Measurements from ENCODE around the gene CHST8.

The CHST8 gene, protein sequence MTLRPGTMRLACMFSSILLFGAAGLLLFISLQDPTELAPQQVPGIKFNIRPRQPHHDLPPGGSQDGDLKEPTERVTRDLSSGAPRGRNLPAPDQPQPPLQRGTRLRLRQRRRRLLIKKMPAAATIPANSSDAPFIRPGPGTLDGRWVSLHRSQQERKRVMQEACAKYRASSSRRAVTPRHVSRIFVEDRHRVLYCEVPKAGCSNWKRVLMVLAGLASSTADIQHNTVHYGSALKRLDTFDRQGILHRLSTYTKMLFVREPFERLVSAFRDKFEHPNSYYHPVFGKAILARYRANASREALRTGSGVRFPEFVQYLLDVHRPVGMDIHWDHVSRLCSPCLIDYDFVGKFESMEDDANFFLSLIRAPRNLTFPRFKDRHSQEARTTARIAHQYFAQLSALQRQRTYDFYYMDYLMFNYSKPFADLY

GRCh38 chr19:33621811-33622504 is at the start of gene CHST8:
Gene CHST8, plus strand, starts transcription at chr19:33621953. Its CDS starts 67,309 bp downstream, at chr19:33689262.
- Histone ChIP-seq H3K4me1 (ENCODE audit: insufficient read depth, low read length) (no peaks in the 10 kb centered on the region), H3K36me3 (ENCODE audit: insufficient read depth, low read length) (no peaks in the 10 kb centered on the region), H4K20me1 (ENCODE audit: insufficient read depth, low read length) (peaks cover 8% of the 10 kb centered on the region; the same call in 1 of the 2 replicates), H2AFZ (ENCODE audit: low read depth, low read length) (no peak within 1 kb of the TSS), H3K9ac (ENCODE audit: low read depth, low read length) (no peak within 1 kb of the TSS), H3K9me3 (ENCODE audit: insufficient read depth, low read length, severe bottlenecking) (no peaks in the 10 kb centered on the region), H3K27ac (ENCODE audit: low read length) (no peak within 1 kb of the TSS), H3K4me3 (ENCODE audit: low read depth in 1 of 2, low read length in 2 of 2) (no peak within 1 kb of the TSS), H3K4me2 (ENCODE audit: insufficient read depth, low read length) (no peak within 1 kb of the TSS), H3K27me3 (ENCODE audit: insufficient read depth, low read length, poor library complexity) (no peaks in the 10 kb centered on the region), H3K79me2 (ENCODE audit: insufficient read depth, low read length) (no peaks in the 10 kb centered on the region)
- TF ChIP-seq EZH2 (IDR thresholded peaks at IDR 0.05; ENCODE audit: borderline replicate concordance, low read depth, low read length, severe bottlenecking) = no peak
- TF ChIP-seq CTCF (IDR thresholded peaks at IDR 0.05; ENCODE audit: borderline replicate concordance, extremely low read depth, low read length, poor library complexity, severe bottlenecking) = no peak
- ATAC-seq (ENCODE audit: insufficient read depth, low read depth) (no peak), DNase-seq (no peak)

GRCh38 chr19:33572929-33573328 is 48.8 kb upstream of the CHST8 start:
- Histone ChIP-seq H3K27ac (ENCODE audit: low read length) (no peak overlapping the region), H2AFZ (ENCODE audit: low read depth, low read length) (no peak overlapping the region), H3K9ac (ENCODE audit: low read depth, low read length) (no peak overlapping the region), H3K27me3 (ENCODE audit: insufficient read depth, low read length, poor library complexity) (no peaks in the 10 kb centered on the region), H3K4me2 (ENCODE audit: insufficient read depth, low read length) (no peak overlapping the region), H4K20me1 (ENCODE audit: insufficient read depth, low read length) (no peaks in the 10 kb centered on the region), H3K9me3 (ENCODE audit: insufficient read depth, low read length, severe bottlenecking) (peaks cover 9% of the 10 kb centered on the region), H3K4me1 (ENCODE audit: insufficient read depth, low read length) (no peaks in the 10 kb centered on the region), H3K36me3 (ENCODE audit: insufficient read depth, low read length) (no peaks in the 10 kb centered on the region), H3K4me3 (ENCODE audit: low read depth in 1 of 2, low read length in 2 of 2) (no peak overlapping the region), H3K79me2 (ENCODE audit: insufficient read depth, low read length) (no peaks in the 10 kb centered on the region)
- ATAC-seq (ENCODE audit: insufficient read depth, low read depth) = no peak
- no peak for TF ChIP-seq CTCF (IDR thresholded peaks at IDR 0.05; ENCODE audit: borderline replicate concordance, extremely low read depth, low read length, poor library complexity, severe bottlenecking)
- TF ChIP-seq EZH2 (IDR thresholded peaks at IDR 0.05; ENCODE audit: borderline replicate concordance, low read depth, low read length, severe bottlenecking) = no peak
- no peak for DNase-seq

- H3K9me3 ChIP-seq (ENCODE audit: insufficient read depth, low read length, severe bottlenecking) = peaks cover 9% of the 10 kb centered on the region
- no peaks in the 10 kb centered on the region for H4K20me1 ChIP-seq (ENCODE audit: insufficient read depth, low read length)
- no peak overlapping the region for H3K4me2 ChIP-seq (ENCODE audit: insufficient read depth, low read length)
- no peaks in the 10 kb centered on the region for H3K4me1 ChIP-seq (ENCODE audit: insufficient read depth, low read length)
- ATAC-seq (ENCODE audit: insufficient read depth, low read depth) = no peak
- H2AFZ ChIP-seq (ENCODE audit: low read depth, low read length) = no peak overlapping the region
- no peak overlapping the region for H3K4me3 ChIP-seq (ENCODE audit: low read depth in 1 of 2, low read length in 2 of 2)
- no peaks in the 10 kb centered on the region for H3K79me2 ChIP-seq (ENCODE audit: insufficient read depth, low read length)
- no peak for TF ChIP-seq EZH2 (IDR thresholded peaks at IDR 0.05; ENCODE audit: borderline replicate concordance, low read depth, low read length, severe bottlenecking)
- TF ChIP-seq CTCF (IDR thresholded peaks at IDR 0.05; ENCODE audit: borderline replicate concordance, extremely low read depth, low read length, poor library complexity, severe bottlenecking) = no peak
- DNase-seq = no peak
- H3K27me3 ChIP-seq (ENCODE audit: insufficient read depth, low read length, poor library complexity) = no peaks in the 10 kb centered on the region
- H3K9ac ChIP-seq (ENCODE audit: low read depth, low read length) = no peak overlapping the region
- H3K36me3 ChIP-seq (ENCODE audit: insufficient read depth, low read length) = no peaks in the 10 kb centered on the region
- H3K27ac ChIP-seq (ENCODE audit: low read length) = no peak overlapping the region
Measured at GRCh38 chr19:33574824-33575223, 46.9 kb upstream of the CHST8 start.
